Tibial artery (tissue), 4 donors: ENCODE results near the gene KCNJ9.

Experiments used
- DNase-seq, 2 donors: peaks; one replicate each; pipeline ENCODE4 v3.0.0-alpha.2; 2019
- H3K27ac ChIP-seq, 2 donors: fragments of 200-600 bp; sonication (generic) in 1 of 2; 1 replicate in 1 of 2; 2 replicates in 1 of 2; pipeline ENCODE4 v1.5.1; 2018 to 2019; ENCODE audit warnings: mild to moderate bottlenecking in 1 of 2
- H3K27me3 ChIP-seq, 2 donors: fragments of 200-600 bp; sonication (generic) in 1 of 2; one replicate each; pipeline versions ENCODE4 v1.5.1 to v1.6.0; 2016 to 2019
- H3K36me3 ChIP-seq, 3 donors: fragments of 200-600 bp; sonication (generic) in 2 of 3; one replicate each; pipeline ENCODE4 v1.5.1; 2016 to 2019; ENCODE audit warnings: mild to moderate bottlenecking in 2 of 3
- H3K4me1 ChIP-seq, 4 donors: fragments of 200-600 bp; sonication (generic) in 2 of 4; 1 replicate in 3 of 4; 2 replicates in 1 of 4; pipeline ENCODE4 v1.5.1; 2016 to 2019
- H3K4me3 ChIP-seq, 2 donors: fragments of 200-600 bp; sonication (generic) in 1 of 2; 1 replicate in 1 of 2; 2 replicates in 1 of 2; pipeline ENCODE4 v1.5.1; 2018 to 2019; ENCODE audit warnings: mild to moderate bottlenecking in 2 of 2
- H3K9me3 ChIP-seq, 3 donors: fragments of 200-600 bp; sonication (generic) in 1 of 3; one replicate each; pipeline ENCODE4 v1.5.1; 2016 to 2019
- CTCF ChIP-seq, 2 experiments: fragments of 200-600 bp in 1 of 2; fragments of 450-650 bp in 1 of 2; IDR thresholded peaks; one replicate each; pipeline ENCODE4 v1.5.1; 2017 to 2019; ENCODE audit warnings: antibody characterized with exemption in 2 of 2, mild to moderate bottlenecking in 1 of 2, moderate library complexity in 1 of 2
- intact Hi-C: fragments of 100-400 bp; cut with DNase I; formaldehyde crosslinking; loops from one replicate; pipeline ENCODE4 v1.15.0; 2023; ENCODE audit warnings: low total_unique reads

The KCNJ9 gene

GRCh38 chr1:160068225-160068624, 13.1 kb upstream of the KCNJ9 start:
- no peak for TF ChIP-seq CTCF (IDR thresholded peaks at IDR 0.05)
- Histone ChIP-seq H3K9me3 (no peaks in the 10 kb centered on the region), H3K36me3 (no peaks in the 10 kb centered on the region), H3K4me1 (peaks cover 0 to 14% (median 8%) of the 10 kb centered on the region in 4 donors), H3K27ac (no peak overlapping the region), H3K27me3 (no peaks in the 10 kb centered on the region), H3K4me3 (no peak overlapping the region)
- intact Hi-C loops = no loop called here
- DNase-seq = no peak

GRCh38 chr1:160069460-160070231, 11.7 kb upstream of the KCNJ9 start, which contains the start of gene KCNJ10:
Gene KCNJ10 (minus strand): TSS chr1:160070160. CDS start chr1:160042532, 27,628 bp downstream.
- no peak for TF ChIP-seq CTCF (IDR thresholded peaks at IDR 0.05)
- no peaks in the 10 kb centered on the region for H3K27me3 ChIP-seq
- peak within 1 kb of the TSS; percentile 44 to 59 for H3K4me3 ChIP-seq
- no peaks in the 10 kb centered on the region for H3K9me3 ChIP-seq
- DNase-seq = no peak
- peaks cover 0 to 14% (median 8%) of the 10 kb centered on the region in 4 donors for H3K4me1 ChIP-seq
- intact Hi-C loops = no loop called here
- no peak within 1 kb of the TSS for H3K27ac ChIP-seq
- no peaks in the 10 kb centered on the region for H3K36me3 ChIP-seq

- no peaks in the 10 kb centered on the region for H3K27me3 ChIP-seq
These were observed 10.8 kb upstream of the KCNJ9 start for GRCh38 chr1:160070243-160071163.

GRCh38 chr1:160071289-160071688, 10.0 kb upstream of the KCNJ9 start:
- no peak overlapping the region for H3K27ac ChIP-seq
- no peaks in the 10 kb centered on the region for H3K9me3 ChIP-seq
- intact Hi-C loops = no loop called here
- H3K4me3 ChIP-seq = no peak overlapping the region
- H3K27me3 ChIP-seq = no peaks in the 10 kb centered on the region
- H3K36me3 ChIP-seq = no peaks in the 10 kb centered on the region
- TF ChIP-seq CTCF (IDR thresholded peaks at IDR 0.05) = no peak
- H3K4me1 ChIP-seq = peaks cover 0 to 14% (median 8%) of the 10 kb centered on the region in 4 donors
- DNase-seq = no peak

More at GRCh38 chr1:160070243-160071163, 10.8 kb upstream of the KCNJ9 start:
- intact Hi-C loops = no loop called here
- Histone ChIP-seq H3K4me1 (peaks cover 0 to 14% (median 8%) of the 10 kb centered on the region in 4 donors), H3K9me3 (no peaks in the 10 kb centered on the region), H3K4me3 (peak overlapping the region; percentile 44 to 59), H3K36me3 (no peaks in the 10 kb centered on the region), H3K27ac (no peak overlapping the region)
- TF ChIP-seq CTCF (IDR thresholded peaks at IDR 0.05) = no peak
- DNase-seq = peak; percentile 73 to 81

- Histone ChIP-seq H3K36me3 (no peaks in the 10 kb centered on the region), H3K27ac (no peak overlapping the region), H3K4me1 (peaks cover 0 to 12% (median 5%) of the 10 kb centered on the region in 4 donors), H3K27me3 (peaks cover 0 to 10% of the 10 kb centered on the region in 2 donors), H3K4me3 (no peak overlapping the region), H3K9me3 (no peaks in the 10 kb centered on the region)
- no peak for TF ChIP-seq CTCF (IDR thresholded peaks at IDR 0.05)
- intact Hi-C loops = no loop called here
- no peak for DNase-seq
These were observed 6.5 kb upstream of the KCNJ9 start for GRCh38 chr1:160074865-160075264.
